ENCODE results near the gene GLRX2. TPM values are rescaled to one million over a fixed set of nuclear protein-coding genes. Genes with fewer than 3 reads are reported as not detected.

Gene GLRX2
- total and polyA plus RNA-seq, 3 donors from 2014 or later, result 21.2 to 70.1 (median 47.6) TPM

- intact Hi-C loops (cut with DNase I; ENCODE audit: low total_unique reads), result no loop called here
- H3K4me3 ChIP-seq, result no peak overlapping the region
- H3K9me3 ChIP-seq, result no peaks in the 10 kb centered on the region
- no peak overlapping the region for H3K27ac ChIP-seq
- no peaks in the 10 kb centered on the region for H3K27me3 ChIP-seq
- WGBS, 2 donors, result 57 to 68% methylated on average over 2 of the region's 2 CpGs
- TF ChIP-seq, protein P1, sequence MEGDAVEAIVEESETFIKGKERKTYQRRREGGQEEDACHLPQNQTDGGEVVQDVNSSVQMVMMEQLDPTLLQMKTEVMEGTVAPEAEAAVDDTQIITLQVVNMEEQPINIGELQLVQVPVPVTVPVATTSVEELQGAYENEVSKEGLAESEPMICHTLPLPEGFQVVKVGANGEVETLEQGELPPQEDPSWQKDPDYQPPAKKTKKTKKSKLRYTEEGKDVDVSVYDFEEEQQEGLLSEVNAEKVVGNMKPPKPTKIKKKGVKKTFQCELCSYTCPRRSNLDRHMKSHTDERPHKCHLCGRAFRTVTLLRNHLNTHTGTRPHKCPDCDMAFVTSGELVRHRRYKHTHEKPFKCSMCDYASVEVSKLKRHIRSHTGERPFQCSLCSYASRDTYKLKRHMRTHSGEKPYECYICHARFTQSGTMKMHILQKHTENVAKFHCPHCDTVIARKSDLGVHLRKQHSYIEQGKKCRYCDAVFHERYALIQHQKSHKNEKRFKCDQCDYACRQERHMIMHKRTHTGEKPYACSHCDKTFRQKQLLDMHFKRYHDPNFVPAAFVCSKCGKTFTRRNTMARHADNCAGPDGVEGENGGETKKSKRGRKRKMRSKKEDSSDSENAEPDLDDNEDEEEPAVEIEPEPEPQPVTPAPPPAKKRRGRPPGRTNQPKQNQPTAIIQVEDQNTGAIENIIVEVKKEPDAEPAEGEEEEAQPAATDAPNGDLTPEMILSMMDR (IDR thresholded peaks at IDR 0.05), result no peak
- no peak for TF ChIP-seq POLR2A (IDR thresholded peaks at IDR 0.05)
- DNase-seq, result no peak
- no peaks in the 10 kb centered on the region for H3K36me3 ChIP-seq (ENCODE audit: low read depth, missing control alignments)
- H3K4me1 ChIP-seq, result no peaks in the 10 kb centered on the region
Measured at GRCh38 chr1:193142409-193142808, 37.2 kb upstream of the GLRX2 start.

- Histone ChIP-seq H3K4me1 (no peaks in the 10 kb centered on the region), H3K36me3 (ENCODE audit: low read depth, missing control alignments) (no peaks in the 10 kb centered on the region), H3K27ac (no peak overlapping the region), H3K4me3 (no peak overlapping the region), H3K9me3 (no peaks in the 10 kb centered on the region), H3K27me3 (no peaks in the 10 kb centered on the region)
- TF ChIP-seq POLR2A (IDR thresholded peaks at IDR 0.05), result no peak
- TF ChIP-seq, protein P1 (IDR thresholded peaks at IDR 0.05), result no peak
- no peak for DNase-seq
- WGBS, 2 donors, result 76 to 86% methylated on average over 3 of the region's 3 CpGs
- intact Hi-C loops (cut with DNase I; ENCODE audit: low total_unique reads), result no loop called here
Measured at GRCh38 chr1:193141804-193142203, 36.6 kb upstream of the GLRX2 start.

DNA sequence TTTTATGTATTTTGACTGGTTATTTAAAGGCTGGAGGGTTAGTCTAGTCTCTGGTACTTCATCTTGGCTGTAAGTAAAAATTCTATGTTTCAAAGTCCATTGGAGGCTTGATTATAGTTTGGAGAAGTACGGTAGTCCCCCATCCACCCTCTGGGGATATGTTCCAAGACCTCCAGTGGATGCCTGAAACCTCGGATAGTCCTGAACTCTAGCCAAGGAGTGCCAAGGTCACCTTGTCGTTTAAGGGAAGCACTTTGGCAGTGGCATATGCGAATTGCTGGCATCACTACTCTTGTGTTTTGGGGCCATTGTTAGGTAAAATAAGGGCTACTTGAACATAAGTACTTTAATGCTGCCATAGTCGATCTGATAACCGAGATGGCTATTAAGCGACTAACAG lies 35.0 kb upstream of the GLRX2 start:
- 70 to 77% methylated on average over 7 of the region's 7 CpGs for whole genome bisulfite sequencing, 2 donors
- no peaks in the 10 kb centered on the region for H3K36me3 ChIP-seq (ENCODE audit: low read depth, missing control alignments)

DNA sequence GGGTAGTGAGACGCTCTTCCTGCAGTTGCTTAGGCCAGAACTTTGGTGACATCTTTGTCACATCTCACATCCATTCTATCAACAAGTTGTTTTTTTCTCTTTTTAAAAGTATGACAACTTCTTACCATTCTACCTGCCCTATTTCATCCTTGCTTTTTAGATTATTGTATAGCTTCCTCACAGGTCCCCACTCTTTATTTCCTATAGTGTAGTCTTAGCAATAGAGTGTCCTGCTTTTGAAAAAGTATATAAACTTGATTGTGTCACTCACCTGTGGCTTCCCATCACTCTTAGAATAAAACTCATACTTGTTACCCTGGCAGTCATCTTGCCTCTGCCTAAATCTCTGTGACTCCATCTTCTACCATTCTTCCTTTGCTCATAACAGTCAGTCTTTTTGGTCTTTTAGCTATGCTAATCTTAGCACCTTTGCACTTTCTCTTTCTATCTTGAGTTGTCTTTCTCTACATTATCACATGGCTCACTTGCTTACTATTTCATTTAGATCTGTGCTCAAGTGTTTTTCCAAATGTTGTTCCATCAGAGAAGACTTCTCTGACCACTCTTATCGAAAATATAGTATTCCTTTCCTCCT lies 26.1 kb upstream of the GLRX2 start:
- Histone ChIP-seq H3K27ac (no peak overlapping the region), H3K4me3 (no peak overlapping the region), H3K27me3 (no peaks in the 10 kb centered on the region), H3K36me3 (ENCODE audit: low read depth, missing control alignments) (no peaks in the 10 kb centered on the region), H3K4me1 (no peaks in the 10 kb centered on the region), H3K9me3 (no peaks in the 10 kb centered on the region)
- DNase-seq, result no peak
- 91 to 94% methylated on average over 2 of the region's 2 CpGs for WGBS, 2 donors
- intact Hi-C loops (cut with DNase I; ENCODE audit: low total_unique reads), result no loop called here
- TF ChIP-seq, protein P1 (IDR thresholded peaks at IDR 0.05), result no peak
- no peak for TF ChIP-seq POLR2A (IDR thresholded peaks at IDR 0.05)

More for the DNA sequence above, 35.0 kb upstream of the GLRX2 start:
- intact Hi-C loops (cut with DNase I; ENCODE audit: low total_unique reads), result no loop called here
- Histone ChIP-seq H3K27ac (no peak overlapping the region), H3K4me1 (no peaks in the 10 kb centered on the region), H3K27me3 (no peaks in the 10 kb centered on the region), H3K4me3 (no peak overlapping the region), H3K9me3 (no peaks in the 10 kb centered on the region)
- DNase-seq, result no peak
- TF ChIP-seq POLR2A (IDR thresholded peaks at IDR 0.05), result no peak
- TF ChIP-seq, protein P1 (IDR thresholded peaks at IDR 0.05), result no peak

DNA sequence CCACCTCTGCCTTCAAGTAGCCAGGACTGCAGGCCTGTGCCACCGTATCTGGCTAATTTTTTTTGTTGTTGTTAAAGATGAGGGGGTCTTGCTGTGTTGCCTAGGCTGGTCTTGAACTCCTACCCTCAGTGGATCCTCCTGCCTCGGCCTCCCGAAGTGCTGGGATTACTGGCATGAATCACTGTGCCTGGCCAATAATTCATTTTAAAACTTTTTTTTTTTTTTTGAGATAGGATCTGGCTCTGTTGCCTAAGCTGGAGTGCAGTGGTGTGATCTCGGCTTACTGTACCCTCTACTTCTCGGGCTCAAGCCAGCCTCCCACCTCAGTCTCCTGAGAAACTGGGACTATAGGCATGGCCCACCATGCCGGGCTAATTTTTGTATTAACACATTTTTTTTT lies 20.2 kb upstream of the GLRX2 start:
- Histone ChIP-seq H3K27me3 (no peaks in the 10 kb centered on the region), H3K36me3 (ENCODE audit: low read depth, missing control alignments) (no peaks in the 10 kb centered on the region), H3K4me3 (no peak overlapping the region), H3K9me3 (no peaks in the 10 kb centered on the region), H3K4me1 (peaks cover 6% of the 10 kb centered on the region), H3K27ac (no peak overlapping the region)
- TF ChIP-seq, protein P1 (IDR thresholded peaks at IDR 0.05), result no peak
- TF ChIP-seq POLR2A (IDR thresholded peaks at IDR 0.05), result no peak
- DNase-seq, result no peak
- intact Hi-C loops (cut with DNase I; ENCODE audit: low total_unique reads), result no loop called here
- 88 to 91% methylated on average over 6 of the region's 6 CpGs for WGBS, 2 donors

Measured in testis (tissue), 3 donors.